B cell (primary cell): Measurements from ENCODE around the gene CEP85. TPM values are rescaled to one million over a fixed set of nuclear protein-coding genes. Genes with fewer than 3 reads are reported as not detected.
A peak's percentile ranks its signal among the peaks of the same experiment; 100 is the strongest.

Source experiments
- ATAC-seq: fragments of 200-7000 bp; cut with Tn5 transposase; one replicate; pipeline ENCODE4 v1.10.0; 2021; ENCODE audit warnings: low read depth, mild to moderate bottlenecking, moderate number of reproducible peaks, moderate library complexity
- CTCF ChIA-PET: fragments of 350-600 bp; sonication (Branson Sonifier 250); formaldehyde crosslinking; loops from one replicate; lab custom pipeline; 2021; ENCODE audit warnings: antibody characterized with exemption, inconsistent platforms; lab: Charles Lee
- POLR2A ChIA-PET: fragments of 350-600 bp; sonication (Branson Sonifier 250); formaldehyde crosslinking; loops from one replicate; lab custom pipeline; 2021; ENCODE audit warnings: antibody characterized with exemption; lab: Charles Lee
- DNase-seq: peaks from one replicate; pipeline ENCODE4 v3.0.0; 2013
- H2AFZ ChIP-seq: 2 replicates; pipeline ENCODE4 v1.6.1; 2012; ENCODE audit warnings: mild to moderate bottlenecking, low read depth, low read length; ENCODE audit not compliant: insufficient read depth, poor library complexity, severe bottlenecking
- H3K27ac ChIP-seq, 2 donors: 1 replicate in 1 of 2; 2 replicates in 1 of 2; pipeline ENCODE4 v1.5.1; 2012 to 2013; ENCODE audit warnings: low read length in 2 of 2, mild to moderate bottlenecking in 2 of 2, moderate library complexity in 1 of 2
- H3K27me3 ChIP-seq, 4 experiments: fragments of 200-600 bp in 1 of 4; sonication (generic) in 1 of 4; replicated peaks in 1 of 4; 1 replicate in 2 of 4; 2 replicates in 2 of 4; pipeline versions ENCODE4 v1.6.1 to v1.7.0; 2013 to 2016; ENCODE audit warnings: low read length in 3 of 4, mild to moderate bottlenecking in 2 of 4, mixed read lengths in 1 of 4, moderate library complexity in 1 of 4; ENCODE audit not compliant: insufficient read depth in 4 of 4, control insufficient read depth in 3 of 4; ENCODE audit errors: control extremely low read depth in 1 of 4
- H3K36me3 ChIP-seq, 2 experiments: replicated peaks in 1 of 2; 1 replicate in 1 of 2; 2 replicates in 1 of 2; pipeline versions ENCODE4 v1.6.1 to v1.7.1; 2013; ENCODE audit warnings: low read length in 1 of 2; ENCODE audit not compliant: insufficient read depth in 2 of 2, control insufficient read depth in 1 of 2; ENCODE audit errors: control extremely low read depth in 1 of 2, extremely low read depth in 1 of 2
- H3K4me1 ChIP-seq, 2 donors: fragments of 200-600 bp in 1 of 2; sonication (generic) in 1 of 2; 1 replicate in 1 of 2; 2 replicates in 1 of 2; pipeline versions ENCODE4 v1.5.1 to v1.6.1; 2013 to 2017; ENCODE audit warnings: low read length in 2 of 2; ENCODE audit not compliant: control insufficient read depth in 2 of 2, insufficient read depth in 2 of 2
- H3K4me2 ChIP-seq: replicated peaks from 2 replicates; pipeline ENCODE3; 2012; ENCODE audit warnings: mild to moderate bottlenecking, low read depth, low read length; ENCODE audit not compliant: poor library complexity, severe bottlenecking
- H3K4me3 ChIP-seq, 5 experiments: fragments of 200-600 bp in 1 of 5; sonication (generic) in 1 of 5; 1 replicate in 3 of 5; 2 replicates in 2 of 5; pipeline versions ENCODE4 v1.5.1 to v1.7.0; 2011 to 2016; ENCODE audit warnings: low read length in 4 of 5, mild to moderate bottlenecking in 4 of 5, low read depth in 2 of 5, control low read depth in 1 of 5, moderate library complexity in 1 of 5; ENCODE audit not compliant: insufficient read depth in 1 of 5; ENCODE audit errors: control extremely low read depth in 1 of 5, extremely low read depth in 1 of 5
- H3K79me2 ChIP-seq: fragments of 200-600 bp; sonication (generic); one replicate; pipeline ENCODE4 v1.6.0; 2016; ENCODE audit warnings: low read length; ENCODE audit not compliant: control insufficient read depth, insufficient read depth
- H3K9ac ChIP-seq: fragments of 200-600 bp; sonication (generic); 2 replicates; pipeline ENCODE4 v1.6.1; 2017; ENCODE audit warnings: mild to moderate bottlenecking, low read length, moderate library complexity
- H3K9me3 ChIP-seq, 3 donors: one replicate each; pipeline versions ENCODE4 v1.6.1 to v1.7.1; 2013; ENCODE audit warnings: low read length in 2 of 3; ENCODE audit not compliant: control insufficient read depth in 2 of 3, insufficient read depth in 1 of 3; ENCODE audit errors: control extremely low read depth in 1 of 3
- H4K20me1 ChIP-seq: 2 replicates; pipeline ENCODE4 v1.6.0; 2012; ENCODE audit warnings: mild to moderate bottlenecking, low read length; ENCODE audit not compliant: insufficient read depth, control insufficient read depth, poor library complexity, severe bottlenecking
- H3K27ac Mint-ChIP-seq: one replicate; pipeline ENCODE4 v1.8.0; 2021; ENCODE audit warnings: mixed read lengths
- H3K27me3 Mint-ChIP-seq: one replicate; pipeline ENCODE4 v1.8.0; 2021; ENCODE audit warnings: mixed read lengths
- H3K4me1 Mint-ChIP-seq: one replicate; pipeline ENCODE4 v1.8.0; 2021; ENCODE audit warnings: mixed read lengths
- H3K4me3 Mint-ChIP-seq: one replicate; pipeline ENCODE4 v1.8.0; 2021; ENCODE audit warnings: mixed read lengths
- H3K9me3 Mint-ChIP-seq: one replicate; pipeline ENCODE4 v1.8.0; 2022; ENCODE audit warnings: mixed read lengths; ENCODE audit not compliant: insufficient read depth
- EZH2 ChIP-seq: IDR thresholded peaks from 2 replicates; pipeline ENCODE4 v1.6.1; 2012; ENCODE audit warnings: borderline replicate concordance, low read depth, mild to moderate bottlenecking, moderate library complexity, low read length; ENCODE audit not compliant: insufficient read depth, poor library complexity, severe bottlenecking
- WGBS: methylation state at CpG from one replicate; pipeline ENCODE4 v1.1.5; 2013; ENCODE audit warnings: missing lambda C conversion rate; ENCODE audit not compliant: insufficient coverage; 5-methylcytosine and 5-hydroxymethylcytosine counted together
- intact Hi-C: fragments of 100-400 bp; cut with micrococcal nuclease; formaldehyde crosslinking; loops from one replicate; pipeline ENCODE4 v1.10.0; 2022
- polyA plus RNA-seq: library from polyadenylated mRNA; depleted of rRNA; stranded (reverse); fragments of >200 nt; gene quantifications from 2 replicates; pipeline ENCODE4 v1.2.3, GENCODE V29; 2012
- total RNA-seq, 2 donors: library from RNA; stranded (reverse); fragments of 120-200 nt in 1 of 2; gene quantifications; 1 replicate in 1 of 2; 2 replicates in 1 of 2; pipeline versions ENCODE4 v1.2.3 to v1.2.4, GENCODE V29; 2013 to 2022
- TF ChIP-seq, protein P1 (sequence below): fragments of 200-600 bp; IDR thresholded peaks from one replicate; pipeline ENCODE4 v1.8.0; 2022; ENCODE audit warnings: antibody characterized with exemption, mild to moderate bottlenecking

Gene CEP85
- total and polyA plus RNA-seq, 2 donors (not counting 1 experiment from before 2014, with no cell fraction given), result 16.2 to 16.3 TPM

DNA sequence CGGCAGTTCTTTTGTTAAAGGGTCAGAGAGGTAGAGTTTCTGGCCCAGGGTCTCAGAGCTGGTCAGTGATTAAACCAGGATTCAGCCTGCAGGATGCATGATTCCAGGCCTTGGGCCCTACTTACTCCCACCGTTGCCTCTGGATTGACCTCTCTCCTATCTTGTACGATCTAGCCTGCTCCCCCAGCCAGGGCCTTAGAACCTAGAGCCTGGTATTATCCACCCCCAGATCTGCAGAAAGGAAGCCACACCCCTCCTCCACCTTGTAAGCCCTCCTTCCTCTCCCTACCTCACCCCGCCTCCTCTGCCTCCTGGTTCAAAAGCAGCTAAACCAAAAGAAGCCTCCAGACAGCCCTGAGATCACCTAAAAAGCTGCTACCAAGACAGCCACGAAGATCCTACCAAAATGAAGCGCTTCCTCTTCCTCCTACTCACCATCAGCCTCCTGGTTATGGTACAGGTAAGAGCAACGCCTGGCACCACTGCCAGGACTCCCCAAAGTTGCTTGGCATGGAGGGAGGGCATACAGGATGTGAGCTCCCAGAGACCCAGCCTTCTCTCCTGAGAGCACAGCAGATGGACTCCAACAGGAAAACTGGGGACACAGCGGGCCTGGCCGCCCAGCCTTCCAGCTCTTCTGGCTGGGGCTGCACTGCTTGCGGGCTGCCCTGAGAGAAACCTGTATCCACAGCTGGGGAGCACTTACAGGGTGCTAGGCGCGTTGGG lies 83.8 kb downstream of the CEP85 start, which contains the start of gene CD52:
CD52 (plus strand) TSS at position 347 of the 726 bp plus-strand sequence; CDS start at position 407, 60 bp downstream.
- ATAC-seq (peak; percentile 63), DNase-seq (peak; percentile 69)
- Mint-ChIP-seq H3K4me1 (peaks cover 80% of the 10 kb centered on the region), H3K4me3 (peak within 1 kb of the TSS; percentile 89), H3K27ac (peak within 1 kb of the TSS; percentile 97), H3K9me3 (no peaks in the 10 kb centered on the region), H3K27me3 (no peaks in the 10 kb centered on the region)
- peak within 1 kb of the TSS; percentile 73 for H3K4me2 ChIP-seq
- H4K20me1 ChIP-seq, result peaks cover 47% of the 10 kb centered on the region
- no peaks in the 10 kb centered on the region for H3K27me3 ChIP-seq
- no peaks in the 10 kb centered on the region for H3K9me3 ChIP-seq
- H3K79me2 ChIP-seq, result peaks cover 76% of the 10 kb centered on the region
- H2AFZ ChIP-seq, result no peak within 1 kb of the TSS
- ChIA-PET CTCF (interaction anchor here (0.8 to 30.0 kb wide), 6 partner anchors 9 to 148 kb away, joined by 3 to 1400 read pairs (median 10); partner anchors contain the start of genes CEP85, SH3BGRL3 and ZNF593), POLR2A (interaction anchor here (0.6 to 15.2 kb wide), 7 partner anchors 11 to 413 kb away, joined by 3 to 1239 read pairs (median 8); partner anchors contain the start of genes CEP85, SH3BGRL3 and UBXN11)
- peaks cover 0 to 39% of the 10 kb centered on the region in 2 experiments for H3K36me3 ChIP-seq
- TF ChIP-seq EZH2, result no peak
- TF ChIP-seq, protein P1, sequence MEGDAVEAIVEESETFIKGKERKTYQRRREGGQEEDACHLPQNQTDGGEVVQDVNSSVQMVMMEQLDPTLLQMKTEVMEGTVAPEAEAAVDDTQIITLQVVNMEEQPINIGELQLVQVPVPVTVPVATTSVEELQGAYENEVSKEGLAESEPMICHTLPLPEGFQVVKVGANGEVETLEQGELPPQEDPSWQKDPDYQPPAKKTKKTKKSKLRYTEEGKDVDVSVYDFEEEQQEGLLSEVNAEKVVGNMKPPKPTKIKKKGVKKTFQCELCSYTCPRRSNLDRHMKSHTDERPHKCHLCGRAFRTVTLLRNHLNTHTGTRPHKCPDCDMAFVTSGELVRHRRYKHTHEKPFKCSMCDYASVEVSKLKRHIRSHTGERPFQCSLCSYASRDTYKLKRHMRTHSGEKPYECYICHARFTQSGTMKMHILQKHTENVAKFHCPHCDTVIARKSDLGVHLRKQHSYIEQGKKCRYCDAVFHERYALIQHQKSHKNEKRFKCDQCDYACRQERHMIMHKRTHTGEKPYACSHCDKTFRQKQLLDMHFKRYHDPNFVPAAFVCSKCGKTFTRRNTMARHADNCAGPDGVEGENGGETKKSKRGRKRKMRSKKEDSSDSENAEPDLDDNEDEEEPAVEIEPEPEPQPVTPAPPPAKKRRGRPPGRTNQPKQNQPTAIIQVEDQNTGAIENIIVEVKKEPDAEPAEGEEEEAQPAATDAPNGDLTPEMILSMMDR, result no peak
- H3K4me3 ChIP-seq, result peak within 1 kb of the TSS; percentile 75 to 95 (median 93)
- H3K27ac ChIP-seq, result peak within 1 kb of the TSS; percentile 67 to 86
- WGBS, result 2% methylated on average over 10 of the region's 12 CpGs
- peaks cover 75 to 78% of the 10 kb centered on the region in 2 donors for H3K4me1 ChIP-seq
- intact Hi-C loops, result loop anchor here (1.0 to 10.0 kb wide), 4 partner anchors 11 to 155 kb away; partner anchors contain the start of genes DHDDS, HMGN2 and UBXN11
- H3K9ac ChIP-seq, result peak within 1 kb of the TSS; percentile 85
